Measurements from ENCODE around the gene ZDHHC20.

ZDHHC20 gene

GRCh38 chr13:21359855-21360254 lies 99.2 kb downstream of the ZDHHC20 start:
- no peak for DNase-seq

GRCh38 chr13:21355304-21355703 lies 103.8 kb downstream of the ZDHHC20 start:
- DNase-seq = no peak

GRCh38 chr13:21354721-21355120 lies 104.4 kb downstream of the ZDHHC20 start:
- no peak for DNase-seq

DNA sequence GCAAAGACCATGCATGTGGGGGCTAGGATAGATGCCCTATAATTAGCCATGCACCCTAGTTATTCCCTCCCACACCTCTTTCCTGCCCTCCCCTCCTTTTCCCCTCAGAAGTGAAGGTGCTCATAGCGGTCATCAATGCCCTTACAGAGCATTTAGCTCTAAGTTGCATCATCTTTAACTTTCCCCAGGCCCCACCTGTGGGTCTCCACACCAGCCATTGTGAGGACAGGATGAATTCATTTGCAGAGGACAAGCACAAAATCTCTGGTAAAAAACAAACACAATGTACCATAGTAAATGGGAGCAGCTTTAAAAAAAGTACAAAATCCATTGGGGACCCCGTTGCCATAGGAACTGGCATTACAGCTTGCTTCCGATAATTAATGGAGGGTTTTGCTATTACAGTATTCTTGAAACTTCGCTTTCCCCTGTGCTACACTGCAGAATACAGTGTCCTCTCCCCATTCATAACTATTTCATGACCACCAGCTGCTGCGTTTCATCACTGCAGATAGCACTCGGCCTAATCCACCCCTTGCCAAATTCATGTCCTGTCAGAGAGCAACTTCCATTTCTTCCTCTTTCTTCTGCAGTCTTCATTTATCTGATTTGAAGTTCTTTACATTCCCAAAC lies 110.5 kb downstream of the ZDHHC20 start:
- no peak for DNase-seq

GRCh38 chr13:21347753-21348318 lies 111.3 kb downstream of the ZDHHC20 start:
- DNase-seq = no peak

DNA sequence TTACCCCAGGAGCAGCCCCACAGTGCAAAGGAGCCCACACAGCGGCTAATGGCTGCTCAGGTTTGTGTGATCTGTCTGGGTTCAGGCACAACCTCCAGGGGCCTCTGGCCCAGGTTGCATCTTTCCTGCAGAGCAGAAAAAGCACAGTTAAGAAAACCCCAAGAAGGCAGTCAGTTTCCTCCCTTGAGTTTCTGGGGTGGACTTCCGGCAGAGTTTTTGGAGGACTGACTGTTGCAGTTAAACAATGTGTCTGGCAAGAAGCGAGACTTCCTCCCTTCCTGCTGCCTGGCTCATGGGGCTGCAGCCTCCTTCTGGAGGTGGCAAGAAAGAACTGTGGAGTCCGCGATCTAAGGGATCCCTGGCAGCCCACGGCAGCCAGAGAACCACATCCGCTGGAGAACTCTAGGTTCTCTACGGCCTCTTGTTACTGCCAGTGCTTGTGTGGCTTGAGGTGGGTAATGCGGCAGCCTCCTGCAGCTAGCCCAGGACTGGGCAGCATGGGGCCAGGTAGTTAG lies 114.4 kb downstream of the ZDHHC20 start:
- peak; percentile 18 for DNase-seq

DNA sequence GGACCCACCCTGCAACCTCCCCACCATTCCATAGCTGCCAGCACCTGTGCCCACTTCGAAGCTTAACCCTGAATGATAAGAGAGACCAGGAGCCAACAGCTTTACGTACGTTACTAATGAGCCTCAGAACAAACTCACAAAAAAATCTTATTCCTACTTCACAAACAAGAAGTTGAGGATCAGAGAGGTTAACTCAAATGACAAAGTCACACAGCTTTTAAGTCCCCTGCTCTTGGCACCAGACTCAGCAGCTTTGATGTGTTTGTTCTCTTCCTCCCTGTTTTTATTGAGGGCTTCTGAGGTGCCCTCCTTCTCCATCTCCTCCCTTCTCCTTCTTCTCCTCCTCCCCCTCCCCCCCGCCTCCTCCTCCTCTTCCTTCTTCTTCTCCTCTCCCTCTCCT lies 115.4 kb downstream of the ZDHHC20 start:
- no peak for DNase-seq

- no peak for DNase-seq
Measured at GRCh38 chr13:21342699-21343442, 116.2 kb downstream of the ZDHHC20 start.

GRCh38 chr13:21341637-21342422 lies 117.3 kb downstream of the ZDHHC20 start:
- no peak for DNase-seq

GRCh38 chr13:21338639-21339278 lies 120.3 kb downstream of the ZDHHC20 start:
- no peak for DNase-seq

- DNase-seq = no peak
Measured at GRCh38 chr13:21338156-21338555, 120.9 kb downstream of the ZDHHC20 start.

- no peak for DNase-seq
Measured at GRCh38 chr13:21336609-21337349, 122.3 kb downstream of the ZDHHC20 start.

DNA sequence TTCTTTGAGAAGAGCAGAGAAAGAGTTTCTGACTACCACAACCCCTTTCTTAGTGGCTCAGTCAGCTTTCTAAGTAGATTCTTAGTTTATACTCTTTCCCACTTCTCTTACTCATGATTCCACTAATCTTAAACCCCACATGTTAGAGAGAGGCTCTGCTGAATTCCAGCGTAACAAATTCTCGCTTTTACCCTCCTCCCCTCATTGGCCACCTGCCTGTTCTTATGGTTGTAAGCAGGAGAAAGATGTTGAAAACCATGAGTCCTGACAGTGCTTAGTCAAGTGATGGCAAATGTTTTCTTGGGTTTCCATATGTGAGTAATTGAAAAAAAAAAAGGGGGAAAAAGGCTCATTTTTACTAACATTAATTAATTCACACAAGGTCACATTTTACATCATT lies 125.9 kb downstream of the ZDHHC20 start:
- no peak for DNase-seq

DNA sequence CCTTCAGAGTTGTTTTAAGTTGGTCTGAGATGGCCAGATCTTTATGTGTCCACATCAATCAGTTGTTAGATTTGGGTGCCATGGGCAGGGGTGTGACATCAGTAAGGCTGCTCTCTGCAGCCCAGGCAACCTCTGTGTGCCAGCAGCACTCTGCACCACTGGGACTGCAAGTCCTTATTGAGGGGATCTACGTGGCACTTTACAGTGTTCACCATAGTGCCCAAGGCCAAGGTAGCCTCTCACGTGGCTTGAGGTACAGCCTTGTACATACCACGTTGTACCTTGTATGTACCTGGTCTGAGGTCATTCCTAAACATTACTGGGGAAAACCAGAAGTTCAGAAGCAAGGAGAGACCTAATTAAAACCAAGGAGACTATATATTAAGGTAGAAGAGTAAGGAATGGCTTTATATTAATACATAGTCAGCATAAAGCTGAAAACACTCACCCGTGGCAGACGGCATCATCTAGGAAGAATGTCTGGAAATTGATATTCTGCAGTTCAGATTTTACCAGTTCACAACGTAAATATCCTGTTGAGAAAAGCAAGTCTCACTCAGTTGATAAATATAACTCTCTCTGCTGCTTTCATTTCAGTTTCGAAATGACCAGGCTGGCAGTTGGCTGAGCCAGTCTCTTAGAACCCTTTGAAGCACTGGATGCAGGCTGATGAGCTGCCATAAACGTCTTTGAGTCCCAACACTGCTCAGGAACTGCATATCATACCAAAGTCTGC lies 128.8 kb downstream of the ZDHHC20 start:
- no peak for DNase-seq

- DNase-seq = no peak
Measured at GRCh38 chr13:21328836-21329477, 130.1 kb downstream of the ZDHHC20 start.

DNA sequence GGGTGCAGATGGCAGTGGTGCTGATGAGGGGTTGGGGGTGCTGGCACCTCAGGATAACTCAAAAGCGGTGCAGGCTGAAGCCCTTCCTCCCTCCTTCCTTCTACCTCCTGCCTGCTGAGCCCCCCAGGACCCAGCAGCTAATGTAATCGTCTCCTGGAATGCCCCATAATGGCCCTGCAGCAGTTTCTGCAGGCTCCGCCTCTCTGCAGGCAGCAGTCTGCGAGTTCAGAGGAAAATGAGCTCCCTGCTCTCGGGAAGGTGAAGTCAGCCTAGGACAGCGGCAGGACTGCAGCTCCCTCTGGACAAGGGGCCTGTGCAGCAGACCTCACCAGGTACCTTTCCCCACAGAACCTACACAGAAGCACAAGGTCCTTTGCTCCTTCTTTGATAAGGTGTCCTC lies 130.9 kb downstream of the ZDHHC20 start:
- DNase-seq = no peak

DNA sequence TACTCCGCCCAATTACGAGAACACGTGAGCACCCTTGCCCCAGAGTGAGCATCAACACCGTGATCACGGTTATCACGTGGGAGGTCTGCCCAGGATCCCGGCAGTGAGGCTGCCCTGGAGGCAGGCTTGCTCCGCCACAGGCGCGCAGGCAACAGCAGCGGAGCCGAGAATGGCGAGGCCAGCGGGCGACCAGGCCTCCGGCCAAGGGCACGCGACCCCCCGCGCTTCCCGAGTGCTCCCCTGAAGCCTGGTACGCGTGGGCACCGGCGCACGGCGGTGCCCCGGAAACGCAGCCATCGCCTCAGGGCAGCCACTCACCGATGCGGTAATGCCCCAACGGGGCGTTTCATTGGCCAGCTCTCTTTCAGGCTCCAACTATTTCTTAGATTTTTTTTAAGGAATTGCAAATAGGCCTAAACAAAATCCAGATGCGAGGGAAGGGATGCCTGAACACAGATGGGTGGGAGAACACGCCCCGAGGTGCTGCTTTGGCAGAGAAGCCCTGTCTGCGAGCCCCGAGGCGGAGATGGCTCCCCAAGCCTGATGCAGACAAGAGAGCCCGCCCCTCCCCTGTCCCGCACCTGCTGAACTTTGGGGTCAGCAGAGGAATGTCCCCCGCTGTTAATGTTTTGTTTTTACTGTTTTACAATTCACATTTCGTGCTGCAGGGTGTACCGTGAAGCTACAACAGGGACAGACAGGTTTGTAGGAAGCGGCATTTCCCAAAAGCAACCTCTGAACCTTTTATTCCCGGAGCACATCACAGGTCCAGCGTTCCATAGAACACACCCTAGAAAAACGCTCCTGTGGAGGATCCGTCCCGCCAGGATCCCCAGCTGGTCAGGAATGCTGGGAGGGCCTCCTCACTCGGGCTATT lies 132.7 kb downstream of the ZDHHC20 start:
- no peak for DNase-seq

DNA sequence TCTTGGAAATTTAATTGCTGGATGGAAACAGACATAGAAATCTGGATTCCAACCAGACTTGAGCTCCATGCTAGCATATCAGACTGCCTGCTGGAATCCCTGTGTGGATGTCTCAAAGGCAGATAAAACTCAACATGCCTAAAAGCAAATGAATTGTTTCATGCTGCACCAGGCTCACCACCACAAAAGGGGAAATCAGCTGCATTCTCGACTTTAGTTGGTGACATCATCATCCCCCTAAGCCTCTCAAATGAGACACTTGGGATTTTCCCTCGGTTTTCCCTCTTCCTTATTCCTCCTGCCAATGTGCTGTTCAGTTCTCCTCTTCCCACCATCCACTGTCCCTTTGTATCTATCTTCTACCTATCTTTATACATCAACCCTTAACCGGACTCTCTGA lies 134.3 kb downstream of the ZDHHC20 start:
- DNase-seq = no peak

- DNase-seq = no peak
Measured at GRCh38 chr13:21322988-21323387, 136.1 kb downstream of the ZDHHC20 start.

All from NK-92 treated with Interleukin-12 subunit alpha and Interleukin-12 subunit beta, amount 100 ng/mL, for 24 hours (cell line).